Measurements from ENCODE around the gene LMF1.
"Not testable (repeated sequence)": the region's sequence is repeated elsewhere in the genome, so short reads cannot be mapped to it uniquely, and the experiment has no call there.

LMF1 gene

GRCh38 chr16:822174-822908, 148.4 kb downstream of the LMF1 start:
- DNase-seq, result no peak

DNA sequence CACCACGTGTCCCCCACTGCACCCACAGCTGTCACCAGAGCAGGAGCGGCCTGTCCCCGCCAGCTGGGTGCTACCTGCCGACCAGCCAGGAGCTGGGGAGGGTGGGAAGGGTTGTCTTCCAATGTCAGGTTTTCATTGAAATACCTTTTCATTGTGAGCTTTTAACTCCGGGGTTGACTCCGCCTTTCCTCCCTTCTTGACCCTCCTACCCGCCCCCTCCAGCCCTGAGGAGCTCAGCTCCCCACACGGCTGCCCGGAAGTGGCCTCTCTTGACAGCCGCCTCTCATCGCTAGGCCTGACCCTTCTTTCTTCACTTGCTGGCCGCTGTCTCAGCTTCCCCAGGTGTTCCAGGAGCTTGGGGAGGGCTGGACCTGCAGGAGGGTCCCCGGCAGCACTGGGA, 149.0 kb downstream of the LMF1 start:
- DNase-seq, result no peak

- no peak for DNase-seq
Observed at GRCh38 chr16:820748-821147, 150.0 kb downstream of the LMF1 start.

- not testable (repeated sequence) for DNase-seq
Observed at GRCh38 chr16:820044-820408, 150.8 kb downstream of the LMF1 start.

GRCh38 chr16:819336-820043, 151.3 kb downstream of the LMF1 start:
- DNase-seq, result no peak

DNA sequence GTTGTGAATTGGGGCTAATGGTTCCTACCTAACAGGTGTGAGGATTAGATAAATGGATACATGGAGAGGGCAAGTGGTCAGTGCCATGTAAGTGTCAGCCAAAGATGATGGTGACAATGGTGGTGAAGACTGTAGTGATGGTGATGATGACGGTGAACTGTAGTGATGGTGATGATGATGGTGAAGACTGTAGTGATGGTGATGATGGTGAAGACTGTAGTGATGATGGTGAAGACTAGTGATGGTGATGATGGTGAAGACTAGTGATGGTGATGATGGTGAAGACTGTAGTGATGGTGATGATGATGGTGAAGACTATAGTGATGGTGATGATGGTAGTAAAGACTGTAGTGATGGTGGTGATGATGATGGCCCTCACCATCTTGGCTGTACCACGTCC, 152.2 kb downstream of the LMF1 start:
- DNase-seq, result no peak

GRCh38 chr16:818132-818531, 152.7 kb downstream of the LMF1 start:
- DNase-seq, result no peak

GRCh38 chr16:817001-817906, 153.5 kb downstream of the LMF1 start:
- DNase-seq, result no peak

GRCh38 chr16:815861-816260, 154.9 kb downstream of the LMF1 start:
- no peak for DNase-seq

DNA sequence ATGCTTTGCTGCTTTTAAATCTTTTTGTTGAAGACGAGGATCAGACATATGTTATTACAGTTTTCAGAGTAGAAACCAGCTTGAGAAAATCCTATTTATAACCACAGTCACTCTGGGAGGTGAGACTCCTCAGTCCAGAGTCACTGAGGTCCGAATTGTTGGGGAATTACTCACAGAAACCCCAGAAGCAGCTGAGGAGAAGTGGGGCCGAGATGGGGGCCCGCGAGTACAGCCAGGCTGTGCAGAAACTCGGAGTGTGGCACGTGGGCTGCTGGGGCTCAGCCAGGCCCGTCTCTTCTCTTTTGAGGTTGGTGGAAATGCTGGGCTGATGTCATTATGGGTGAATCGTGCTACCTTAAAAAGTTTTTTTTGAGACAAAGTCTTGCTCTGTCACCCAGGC, 155.8 kb downstream of the LMF1 start:
- DNase-seq, result no peak

- DNase-seq, result no peak
Observed at GRCh38 chr16:813916-814412, 156.8 kb downstream of the LMF1 start.

GRCh38 chr16:813204-813915, 157.4 kb downstream of the LMF1 start:
- no peak for DNase-seq

DNA sequence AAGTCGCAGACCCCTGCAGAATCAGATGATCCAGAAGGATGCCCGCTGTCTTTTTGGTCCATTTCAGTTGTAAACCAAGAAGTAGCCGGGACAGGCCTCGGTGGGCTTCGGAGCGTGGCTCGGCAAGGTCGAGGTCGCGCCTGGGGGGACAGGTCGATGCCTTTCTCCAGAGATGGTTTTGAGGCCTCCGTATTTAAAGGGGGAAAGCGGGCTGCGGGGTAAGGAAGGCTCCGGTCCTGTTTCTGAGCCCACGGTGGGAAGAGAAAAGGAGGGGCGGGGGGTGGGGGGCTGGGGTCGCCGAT, 162.7 kb downstream of the LMF1 start:
- no peak for DNase-seq

- DNase-seq, result peak; percentile 76
Observed at GRCh38 chr16:807347-808084, 163.3 kb downstream of the LMF1 start.

DNA sequence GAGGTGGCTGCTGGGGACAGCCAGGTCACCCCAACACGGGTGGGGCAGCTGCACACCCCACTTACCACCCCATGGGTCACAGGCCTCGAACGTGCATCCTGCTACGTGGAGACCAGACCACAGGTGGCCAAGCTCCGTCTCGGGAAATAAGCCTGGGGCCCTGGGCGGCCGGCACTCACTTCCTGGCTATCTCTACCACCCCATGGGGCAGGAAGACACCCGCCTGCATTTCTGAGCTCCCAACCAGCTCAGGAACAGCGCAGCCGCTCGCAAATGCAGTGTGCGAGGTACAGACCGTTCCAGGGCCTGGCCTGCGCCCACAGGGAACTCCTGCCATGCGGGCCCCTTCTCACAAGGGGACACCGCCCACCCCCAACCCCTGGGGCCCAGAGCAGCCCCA, 165.3 kb downstream of the LMF1 start:
- no peak for DNase-seq

GRCh38 chr16:804193-805048, 166.4 kb downstream of the LMF1 start:
- no peak for DNase-seq

DNA sequence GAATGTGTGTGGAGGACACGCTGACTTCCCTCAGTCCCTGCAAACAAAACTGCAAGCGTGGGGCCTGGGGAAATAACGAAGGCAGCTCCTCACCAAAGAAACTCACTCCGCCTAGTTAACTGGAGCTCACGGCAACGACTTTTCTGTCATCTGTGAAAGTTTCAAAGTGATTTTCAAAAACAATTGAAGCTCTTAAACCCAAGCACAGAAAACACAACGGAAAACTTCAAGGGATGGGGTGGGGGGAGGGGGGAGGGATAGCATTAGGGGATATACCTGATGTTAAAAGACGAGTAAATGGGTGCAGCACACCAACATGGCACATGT, 167.1 kb downstream of the LMF1 start:
- DNase-seq, result no peak
